ENCODE results near the gene NEMP1.

DNA sequence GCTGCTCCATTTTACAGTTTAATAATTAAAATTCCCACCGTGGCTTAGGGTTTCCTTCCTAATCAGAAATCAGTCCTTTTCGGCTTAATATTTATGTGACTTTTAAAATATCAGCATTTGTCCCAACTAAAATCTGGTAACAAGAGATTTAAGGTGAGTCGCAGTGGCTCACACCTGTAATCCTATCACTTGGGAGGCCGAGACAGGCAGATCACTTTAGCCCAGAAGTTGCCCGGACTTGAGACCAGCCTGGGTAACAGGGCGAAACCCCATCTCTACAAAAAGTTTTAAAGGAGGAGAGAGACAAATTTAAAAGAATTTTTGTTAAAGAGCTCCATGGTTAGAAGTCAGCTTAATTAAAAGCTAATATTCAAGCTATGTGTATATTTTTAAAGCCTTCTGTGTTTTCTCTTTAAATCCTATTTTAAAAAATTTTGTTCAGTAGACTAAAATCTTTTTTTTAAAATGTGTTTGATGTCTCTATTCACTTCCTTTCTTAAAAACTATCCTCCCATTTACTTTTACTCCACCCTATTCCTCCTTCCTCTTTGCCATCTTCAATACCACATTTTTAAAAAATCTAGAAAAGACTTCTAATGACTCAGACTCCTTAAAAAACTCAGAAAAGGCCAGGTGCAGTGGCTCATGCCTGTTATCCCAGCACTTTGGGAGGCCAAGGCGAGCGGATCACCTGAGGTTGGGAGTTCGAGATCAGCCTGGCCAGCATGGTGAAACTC, 58.4 kb downstream of the NEMP1 start:
- TF ChIP-seq EGR1 (IDR thresholded peaks at IDR 0.05) (no peak), REST (IDR thresholded peaks at IDR 0.05; ENCODE audit: low read depth) (no peak), EP300 (IDR thresholded peaks at IDR 0.05; ENCODE audit: borderline replicate concordance) (no peak), USF1 (IDR thresholded peaks at IDR 0.05) (no peak), CEBPB (IDR thresholded peaks at IDR 0.05) (no peak), RAD21 (IDR thresholded peaks at IDR 0.05; ENCODE audit: low read depth) (no peak), TCF12 (IDR thresholded peaks at IDR 0.05; ENCODE audit: low read depth) (no peak)

All from Ishikawa (cell line).